HepG2 (cell line): ENCODE results near the gene GPR37. TPM values are rescaled to one million over a fixed set of nuclear protein-coding genes. Genes with fewer than 3 reads are reported as not detected.

Experiments
- ATAC-seq: fragments of 200-7000 bp; cut with Tn5 transposase; 3 replicates; pipeline ENCODE4 v1.9.1; 2020; ENCODE audit warnings: mild to moderate bottlenecking, moderate library complexity
- BruUV-seq: library from RNA; stranded (reverse); fragments of 400-500 nt; replicated peaks from 2 replicates; lab custom pipeline; 2021; lab: Mats Ljungman, UMichigan
- CTCF ChIA-PET: fragments of 300-600 bp; formaldehyde crosslinking; extraction: SDS; loops from one replicate; lab custom pipeline; 2021; ENCODE audit warnings: low total read pairs, inconsistent platforms, low intra/inter-chr PET ratio; lab: Yijun Ruan, JAX
- POLR2A ChIA-PET: fragments of 350-600 bp; sonication (Branson Sonifier 250); formaldehyde crosslinking; loops from one replicate; lab custom pipeline; 2020; ENCODE audit warnings: antibody characterized with exemption, inconsistent platforms; lab: Yijun Ruan, JAX
- DNase-seq: peaks from one replicate; pipeline ENCODE4 v3.0.0-alpha.2; 2015; ENCODE audit warnings: low spot score
- FAIRE-seq: peaks from 3 replicates; lab custom pipeline; 2011; peaks lifted over from hg19 to GRCh38; lab: Jason Lieb, UNC
- H2AFZ ChIP-seq: one replicate; pipeline ENCODE4 v1.6.1; 2011; ENCODE audit warnings: low read length, inconsistent platforms
- H3K27ac ChIP-seq: fragments of 300-600 bp; 3 replicates; pipeline ENCODE4 v1.8.0; 2011; ENCODE audit warnings: mixed run types, mild to moderate bottlenecking, mixed read lengths, low read length, inconsistent platforms; ENCODE audit not compliant: insufficient read depth; ENCODE audit errors: extremely low read length
- H3K27me3 ChIP-seq, 2 experiments: fragments of 200-600 bp in 1 of 2; 2 replicates in 1 of 2; 3 replicates in 1 of 2; pipeline versions ENCODE4 v1.6.0 to v1.8.0; 2011; ENCODE audit warnings: low read length in 2 of 2, mild to moderate bottlenecking in 2 of 2, moderate library complexity in 2 of 2, inconsistent platforms in 1 of 2; ENCODE audit not compliant: insufficient read depth in 2 of 2, control insufficient read depth in 1 of 2
- H3K36me3 ChIP-seq, 2 experiments: fragments of 200-600 bp in 1 of 2; replicated peaks in 1 of 2; 2 replicates in 1 of 2; 3 replicates in 1 of 2; pipeline versions ENCODE4 v1.5.1 to v1.8.0; 2011; ENCODE audit warnings: low read length in 2 of 2, inconsistent platforms in 1 of 2; ENCODE audit not compliant: insufficient read depth in 2 of 2, control insufficient read depth in 1 of 2
- H3K4me1 ChIP-seq: 2 replicates; pipeline ENCODE4 v1.5.1; 2012; ENCODE audit warnings: low read length, inconsistent platforms; ENCODE audit not compliant: insufficient read depth
- H3K4me2 ChIP-seq: 2 replicates; pipeline ENCODE4 v1.6.0; 2011; ENCODE audit warnings: low read depth, low read length, inconsistent platforms
- H3K4me3 ChIP-seq, 3 experiments: fragments of 200-600 bp in 1 of 3; sonication (generic), shearing (Covaris generic) in 1 of 3; replicated peaks in 1 of 3; 2 replicates each; pipeline ENCODE4 v1.5.1; 2011 to 2016; ENCODE audit warnings: low read length in 3 of 3, inconsistent platforms in 2 of 3, low read depth in 2 of 3, mild to moderate bottlenecking in 2 of 3, control low read depth in 1 of 3, mixed read lengths in 1 of 3; ENCODE audit not compliant: insufficient read depth in 1 of 3
- H3K79me2 ChIP-seq: one replicate; pipeline ENCODE4 v1.6.1; 2011; ENCODE audit warnings: low read length, inconsistent platforms; ENCODE audit not compliant: insufficient read depth
- H3K9ac ChIP-seq: 2 replicates; pipeline ENCODE4 v1.6.0; 2011; ENCODE audit warnings: mild to moderate bottlenecking, low read depth, low read length, inconsistent platforms; ENCODE audit not compliant: insufficient read depth
- H3K9me3 ChIP-seq: 2 replicates; pipeline ENCODE4 v1.5.1; 2012; ENCODE audit warnings: mild to moderate bottlenecking, low read length
- H4K20me1 ChIP-seq: 2 replicates; pipeline ENCODE4 v1.6.0; 2011; ENCODE audit warnings: inconsistent platforms, mild to moderate bottlenecking, low read length, moderate library complexity; ENCODE audit not compliant: insufficient read depth
- IKZF4 ChIP-seq: sonication (generic); formaldehyde crosslinking; IDR thresholded peaks from 2 replicates; pipeline ENCODE4 v1.5.1; 2020; ENCODE audit warnings: borderline replicate concordance, mild to moderate bottlenecking, low read depth, missing genetic modification reagents; ENCODE audit errors: not compliant biosample characterization
- RFX3 ChIP-seq: IDR thresholded peaks from 2 replicates; pipeline ENCODE4 v1.6.1; 2016; ENCODE audit warnings: missing biosample characterization, missing genetic modification reagents
- ZNF34 ChIP-seq: sonication (generic); formaldehyde crosslinking; IDR thresholded peaks from 2 replicates; pipeline ENCODE4 v1.4.0; 2020; ENCODE audit warnings: mild to moderate bottlenecking, missing genetic modification reagents, borderline replicate concordance
- WGBS: methylation state at CpG from one replicate; pipeline ENCODE4 v1.1.6; 2017; ENCODE audit warnings: low lambda C conversion rate; 5-methylcytosine and 5-hydroxymethylcytosine counted together
- in situ Hi-C: cut with HindIII; loops from 2 replicates; pipeline ENCODE4 v1.10.0; 2017; ENCODE audit warnings: low pct_unique_long_range_greater_than_20kb; ENCODE audit not compliant: extremely low pct_ligation_motif_present
- intact Hi-C: fragments of 100-400 bp; cut with micrococcal nuclease; formaldehyde crosslinking; loops from one replicate; pipeline ENCODE4 v1.10.0; 2022; ENCODE audit not compliant: unreplicated experiment
- polyA plus RNA-seq, 8 experiments: library from polyadenylated mRNA; depleted of rRNA in 3 of 8; stranded (reverse) in 7 of 8; unstranded in 1 of 8; fragments of >200 nt; fragmentation: Illumina TruSeq in 4 of 8; extraction: Trizol in 4 of 8; gene quantifications; 2 replicates each; pipeline versions ENCODE4 v1.2.1 to v1.2.3, GENCODE V29; 2011 to 2016; ENCODE audit warnings: low read depth in 4 of 8, missing spikeins in 1 of 8, mixed read lengths in 1 of 8; ENCODE audit not compliant: insufficient read depth in 1 of 8
- total RNA-seq, 5 experiments: library from RNA; depleted of rRNA; stranded (reverse); fragments of >200 nt; fragmentation: Illumina TruSeq; extraction: Trizol; gene quantifications; 2 replicates each; pipeline ENCODE4 v1.2.3, GENCODE V29; 2016; ENCODE audit warnings: low read depth in 1 of 5
- TF ChIP-seq, protein P1 (sequence below): sonication (generic); IDR thresholded peaks from 2 replicates; pipeline ENCODE4 v1.6.1; 2016; ENCODE audit warnings: low read depth, borderline replicate concordance
- TF ChIP-seq, protein P2 (sequence below): sonication (generic); formaldehyde crosslinking; conservative IDR thresholded peaks from 2 replicates; pipeline ENCODE4 v1.4.0; 2020; ENCODE audit warnings: missing genetic modification reagents

Gene GPR37
- total and polyA plus RNA-seq, 2 of the 13 experiments (the other 11 are each of a cell fraction or from before 2014, with no cell fraction given), result not detected

DNA sequence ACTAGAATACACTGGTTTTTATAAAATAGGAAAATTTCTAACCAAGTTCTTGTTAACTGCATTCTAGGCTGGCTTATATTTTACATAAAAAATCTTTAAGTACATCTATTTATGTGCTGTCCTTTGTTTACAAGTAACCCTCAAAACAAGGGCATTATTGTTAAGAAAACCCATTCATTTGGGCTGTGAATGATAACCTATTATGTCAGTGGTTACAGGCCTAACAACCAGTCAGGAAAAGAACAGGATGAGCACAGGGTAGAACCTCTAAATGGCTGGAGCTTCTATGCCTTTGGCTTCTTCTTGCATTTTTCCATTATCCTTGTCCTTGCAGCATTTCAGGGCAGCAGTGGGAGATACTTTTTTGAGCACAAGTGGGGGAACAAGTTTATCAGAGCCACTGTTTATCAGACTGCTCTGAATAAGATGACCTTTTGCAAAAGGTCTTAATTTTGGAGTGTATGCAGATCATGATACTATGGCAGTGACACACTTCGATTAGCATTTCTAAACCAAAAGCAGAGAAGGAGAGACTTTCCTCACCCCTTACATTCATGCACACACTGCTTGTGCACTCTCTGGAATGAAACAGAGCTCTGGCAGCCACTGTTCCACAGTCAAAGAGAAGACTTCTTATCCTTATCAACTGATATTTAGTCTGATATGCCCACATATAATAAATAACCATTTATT, 10.9 kb downstream of the GPR37 start:
- WGBS, result 0% methylated on average over 1 of the region's 1 CpG
- H3K9ac ChIP-seq, result no peak overlapping the region
- in situ Hi-C loops, result no loop called here
- no peak for DNase-seq
- ChIA-PET CTCF (no interaction called here), POLR2A (no interaction called here)
- no peaks in the 10 kb centered on the region for H3K9me3 ChIP-seq
- no peak overlapping the region for H2AFZ ChIP-seq
- no TSS peak for BruUV-seq
- no peak overlapping the region for H3K4me2 ChIP-seq
- no peaks in the 10 kb centered on the region for H3K27me3 ChIP-seq
- H3K36me3 ChIP-seq, result no peaks in the 10 kb centered on the region
- ATAC-seq, result no peak
- FAIRE-seq, result no peak
- intact Hi-C loops, result no loop called here
- H4K20me1 ChIP-seq, result no peaks in the 10 kb centered on the region
- H3K79me2 ChIP-seq, result no peaks in the 10 kb centered on the region
- H3K4me3 ChIP-seq, result no peak overlapping the region
- H3K4me1 ChIP-seq, result no peaks in the 10 kb centered on the region
- no peak overlapping the region for H3K27ac ChIP-seq
- TF ChIP-seq, protein P1, sequence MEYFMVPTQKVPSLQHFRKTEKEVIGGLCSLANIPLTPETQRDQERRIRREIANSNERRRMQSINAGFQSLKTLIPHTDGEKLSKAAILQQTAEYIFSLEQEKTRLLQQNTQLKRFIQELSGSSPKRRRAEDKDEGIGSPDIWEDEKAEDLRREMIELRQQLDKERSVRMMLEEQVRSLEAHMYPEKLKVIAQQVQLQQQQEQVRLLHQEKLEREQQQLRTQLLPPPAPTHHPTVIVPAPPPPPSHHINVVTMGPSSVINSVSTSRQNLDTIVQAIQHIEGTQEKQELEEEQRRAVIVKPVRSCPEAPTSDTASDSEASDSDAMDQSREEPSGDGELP, result no peak
- TF ChIP-seq, protein P2, sequence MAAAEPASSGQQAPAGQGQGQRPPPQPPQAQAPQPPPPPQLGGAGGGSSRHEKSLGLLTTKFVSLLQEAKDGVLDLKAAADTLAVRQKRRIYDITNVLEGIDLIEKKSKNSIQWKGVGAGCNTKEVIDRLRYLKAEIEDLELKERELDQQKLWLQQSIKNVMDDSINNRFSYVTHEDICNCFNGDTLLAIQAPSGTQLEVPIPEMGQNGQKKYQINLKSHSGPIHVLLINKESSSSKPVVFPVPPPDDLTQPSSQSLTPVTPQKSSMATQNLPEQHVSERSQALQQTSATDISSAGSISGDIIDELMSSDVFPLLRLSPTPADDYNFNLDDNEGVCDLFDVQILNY, result no peak
- TF ChIP-seq IKZF4 (CRISPR knock-in tag), result no peak
- no peak for TF ChIP-seq RFX3 (CRISPR knock-in tag)

DNA sequence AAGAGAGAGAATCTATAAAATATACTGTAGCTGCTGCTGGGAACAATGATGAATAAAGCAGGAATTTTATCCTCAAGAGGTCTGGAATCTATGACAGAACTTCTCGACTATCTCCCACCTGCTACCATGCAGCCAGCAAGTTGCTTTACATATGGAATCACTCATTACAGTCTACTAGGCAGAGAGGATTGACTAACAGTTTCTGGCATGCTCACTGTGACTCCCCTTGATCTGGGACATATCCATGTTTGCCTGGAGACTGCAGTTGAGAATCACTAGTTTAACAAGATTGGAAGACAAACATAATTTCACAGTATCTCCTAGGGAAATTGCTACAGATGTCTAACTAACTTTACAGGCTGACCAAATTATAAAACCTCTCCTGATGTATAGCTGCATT, 13.3 kb downstream of the GPR37 start:
- no peak overlapping the region for H3K27ac ChIP-seq
- ATAC-seq, result no peak
- 0% methylated on average over 1 of the region's 1 CpG for WGBS
- TF ChIP-seq ZNF34 (CRISPR knock-in tag), result no peak
- no peak for FAIRE-seq
- no TSS peak for BruUV-seq
- H3K4me2 ChIP-seq, result no peak overlapping the region
- no peaks in the 10 kb centered on the region for H3K9me3 ChIP-seq
- intact Hi-C loops, result no loop called here
- H3K9ac ChIP-seq, result no peak overlapping the region
- CTCF ChIA-PET, result no interaction called here
- H3K79me2 ChIP-seq, result no peaks in the 10 kb centered on the region
- no peak overlapping the region for H3K4me3 ChIP-seq
- in situ Hi-C loops, result no loop called here
- no peaks in the 10 kb centered on the region for H4K20me1 ChIP-seq
- H3K36me3 ChIP-seq, result no peaks in the 10 kb centered on the region
- no peak for DNase-seq
- POLR2A ChIA-PET, result no interaction called here
- no peaks in the 10 kb centered on the region; a peak in 1 of 5 replicates for H3K27me3 ChIP-seq
- H2AFZ ChIP-seq, result no peak overlapping the region
- no peaks in the 10 kb centered on the region for H3K4me1 ChIP-seq
